ENCODE data around the gene PRKCH.

Gene PRKCH

GRCh38 chr14:61544448-61545330 is 223.3 kb downstream of the PRKCH start:
- DNase-seq (ENCODE audit: low read depth), result no peak
- no peak for TF ChIP-seq CTCF (conservative IDR thresholded peaks at IDR 0.05; ENCODE audit: low read depth, low read length)
- H3K4me3 ChIP-seq (ENCODE audit: low read depth, low read length), result no peak overlapping the region

GRCh38 chr14:61545726-61546455 is 224.5 kb downstream of the PRKCH start:
- H3K4me3 ChIP-seq (ENCODE audit: low read depth, low read length), result no peak overlapping the region
- DNase-seq (ENCODE audit: low read depth), result no peak
- TF ChIP-seq CTCF (conservative IDR thresholded peaks at IDR 0.05; ENCODE audit: low read depth, low read length), result no peak

GRCh38 chr14:61547186-61548069 is 226.0 kb downstream of the PRKCH start:
- H3K4me3 ChIP-seq (ENCODE audit: low read depth, low read length), result no peak overlapping the region
- no peak for TF ChIP-seq CTCF (conservative IDR thresholded peaks at IDR 0.05; ENCODE audit: low read depth, low read length)
- peak; percentile 93 for DNase-seq (ENCODE audit: low read depth)

- no peak for TF ChIP-seq CTCF (conservative IDR thresholded peaks at IDR 0.05; ENCODE audit: low read depth, low read length)
- DNase-seq (ENCODE audit: low read depth), result peak; percentile 93
- H3K4me3 ChIP-seq (ENCODE audit: low read depth, low read length), result no peak overlapping the region
Observed at GRCh38 chr14:61549425-61549824, 228.0 kb downstream of the PRKCH start.

- TF ChIP-seq CTCF (conservative IDR thresholded peaks at IDR 0.05; ENCODE audit: low read depth, low read length), result no peak
- no peak for DNase-seq (ENCODE audit: low read depth)
Observed at GRCh38 chr14:61551384-61551783, 230.0 kb downstream of the PRKCH start.

GRCh38 chr14:61552241-61552640 is 230.9 kb downstream of the PRKCH start:
- no peak for DNase-seq (ENCODE audit: low read depth)
- TF ChIP-seq CTCF (conservative IDR thresholded peaks at IDR 0.05; ENCODE audit: low read depth, low read length), result no peak
- no peak overlapping the region for H3K4me3 ChIP-seq (ENCODE audit: low read depth, low read length)

More at GRCh38 chr14:61551384-61551783, 230.0 kb downstream of the PRKCH start:
- H3K4me3 ChIP-seq (ENCODE audit: low read depth, low read length), result no peak overlapping the region
